Fibroblast of villous mesenchyme (primary cell): ENCODE measurements around the gene ZNF469. TPM values are rescaled to one million over a fixed set of nuclear protein-coding genes. Genes with fewer than 3 reads are reported as not detected.

ENCODE experiments used
- DNase-seq: peaks from one replicate; pipeline ENCODE4 v3.0.0-alpha.2; 2010; ENCODE audit warnings: low read depth
- H3K4me3 ChIP-seq: 2 replicates; pipeline ENCODE4 v1.5.1; 2011; ENCODE audit warnings: low read depth, mild to moderate bottlenecking, low read length
- CTCF ChIP-seq: IDR thresholded peaks from 2 replicates; pipeline ENCODE4 v1.5.1; 2012; ENCODE audit warnings: low read depth, mild to moderate bottlenecking, low read length; ENCODE audit not compliant: insufficient read depth
- total RNA-seq: library from RNA; depleted of rRNA; stranded (reverse); fragments of >200 nt; gene quantifications from 2 replicates; pipeline ENCODE4 v1.2.3, GENCODE V29; 2012

ZNF469 gene
- total RNA-seq, 1 donor, result 6.0 TPM

- no peak for TF ChIP-seq CTCF
- no peak overlapping the region for H3K4me3 ChIP-seq
- no peak for DNase-seq
Observed at GRCh38 chr16:88402551-88403240, 19.9 kb downstream of the ZNF469 start.

DNA sequence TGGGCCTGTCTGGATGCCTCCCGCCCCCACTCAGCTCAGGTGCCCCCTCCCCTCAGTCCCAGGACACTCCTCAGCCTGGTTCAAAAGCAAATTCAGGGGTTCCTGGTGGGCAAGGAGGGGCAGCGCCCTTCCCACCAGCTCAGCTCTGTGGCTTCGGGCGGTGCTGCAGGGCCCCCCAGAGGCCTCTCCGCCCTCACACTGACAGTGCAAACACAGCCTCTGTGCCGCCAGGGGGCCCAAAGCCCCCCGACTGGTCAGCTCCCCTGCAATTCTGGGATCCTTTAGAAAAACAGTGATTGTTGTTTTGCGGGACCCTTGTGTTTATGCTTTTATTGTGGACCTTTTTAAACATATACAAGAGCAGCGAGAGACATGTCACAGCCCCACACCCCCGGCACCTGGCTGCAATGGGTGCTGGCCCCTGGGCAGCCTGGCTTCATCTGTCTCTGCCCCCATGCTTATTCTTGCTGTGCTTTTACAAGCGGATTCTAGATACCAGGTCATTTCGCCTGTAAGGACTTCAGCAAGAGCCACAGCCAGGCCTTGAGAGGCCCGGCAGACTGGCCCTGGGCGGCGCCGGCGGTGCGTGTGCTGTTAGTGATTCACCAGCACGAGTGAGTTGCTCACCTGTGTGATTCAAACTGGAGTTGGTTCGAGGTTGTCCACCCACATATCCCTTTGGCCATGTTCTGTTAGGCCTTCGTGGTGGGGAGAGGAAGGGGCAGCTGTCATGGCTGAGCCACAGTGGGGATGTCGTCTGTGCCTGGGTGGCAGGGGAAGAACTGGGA, 21.2 kb downstream of the ZNF469 start:
- DNase-seq, result no peak
- no peak for TF ChIP-seq CTCF
- H3K4me3 ChIP-seq, result no peak overlapping the region

DNA sequence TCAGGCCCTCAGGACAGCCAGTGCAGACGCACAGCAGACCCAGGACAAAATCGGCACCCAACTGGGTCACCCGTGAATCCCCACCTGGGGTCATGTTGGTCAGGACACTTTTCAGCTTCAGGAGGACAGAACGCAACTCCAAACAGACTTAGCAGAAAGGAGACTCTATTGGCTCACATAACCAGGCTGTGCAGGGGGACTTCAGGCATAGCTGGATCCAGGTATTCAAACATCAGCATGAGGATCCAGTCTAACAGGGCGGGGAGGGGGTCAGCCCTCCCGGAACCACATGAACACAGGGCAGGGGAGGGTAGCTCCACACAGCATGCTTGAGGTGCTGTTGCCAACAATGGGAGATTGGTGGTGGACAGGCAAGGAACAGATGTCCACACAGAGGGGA, 22.0 kb downstream of the ZNF469 start:
- H3K4me3 ChIP-seq, result no peak overlapping the region
- no peak for DNase-seq

GRCh38 chr16:88405216-88406060, 22.7 kb downstream of the ZNF469 start:
- no peak overlapping the region for H3K4me3 ChIP-seq
- no peak for TF ChIP-seq CTCF
- DNase-seq, result peak; percentile 36

More for the DNA sequence above, 22.0 kb downstream of the ZNF469 start:
- no peak for TF ChIP-seq CTCF

GRCh38 chr16:88406096-88407041, 23.6 kb downstream of the ZNF469 start:
- H3K4me3 ChIP-seq, result no peak overlapping the region
- TF ChIP-seq CTCF, result peak; percentile 8
- no peak for DNase-seq

- no peak overlapping the region for H3K4me3 ChIP-seq
- DNase-seq, result no peak
- TF ChIP-seq CTCF, result no peak
Observed at GRCh38 chr16:88407042-88407420, 24.3 kb downstream of the ZNF469 start.
